IgD-negative memory B cell (primary cell): ENCODE results near the gene GBA2. TPM values are rescaled to one million over a fixed set of nuclear protein-coding genes. Genes with fewer than 3 reads are reported as not detected.

ENCODE experiments used
- H3K27ac Mint-ChIP-seq, 3 donors: one replicate each; pipeline ENCODE4 v1.8.0; 2020 to 2022; ENCODE audit warnings: mild to moderate bottlenecking in 3 of 3, mixed read lengths in 3 of 3, moderate library complexity in 1 of 3
- H3K27me3 Mint-ChIP-seq: one replicate; pipeline ENCODE4 v1.8.0; 2021; ENCODE audit warnings: mixed read lengths
- H3K36me3 Mint-ChIP-seq: one replicate; pipeline ENCODE4 v1.8.0; 2020; ENCODE audit warnings: mild to moderate bottlenecking, mixed read lengths
- H3K4me1 Mint-ChIP-seq, 3 donors: one replicate each; pipeline ENCODE4 v1.8.0; 2020 to 2022; ENCODE audit warnings: mixed read lengths in 3 of 3, mild to moderate bottlenecking in 1 of 3
- H3K4me3 Mint-ChIP-seq, 4 donors: one replicate each; pipeline ENCODE4 v1.8.0; 2020 to 2022; ENCODE audit warnings: mild to moderate bottlenecking in 4 of 4, mixed read lengths in 4 of 4, moderate library complexity in 3 of 4
- H3K9me3 Mint-ChIP-seq, 3 donors: one replicate each; pipeline ENCODE4 v1.8.0; 2020 to 2021; ENCODE audit warnings: mixed read lengths in 3 of 3, mild to moderate bottlenecking in 1 of 3
- polyA plus RNA-seq: library from polyadenylated mRNA; unstranded; fragments of 300-500 nt; fragmentation: Illumina TruSeq; gene quantifications from one replicate; pipeline ENCODE4 v1.2.3, GENCODE V29; 2021

Gene GBA2
- polyA plus RNA-seq, 1 donor from 2014 or later: 34.6 TPM

GRCh38 chr9:35708146-35708545, 40.9 kb downstream of the GBA2 start:
- H3K9me3 Mint-ChIP-seq: no peaks in the 10 kb centered on the region
- H3K4me1 Mint-ChIP-seq: peaks cover 0 to 4% (median 0%) of the 10 kb centered on the region in 3 donors
- no peak overlapping the region for H3K4me3 Mint-ChIP-seq
- H3K36me3 Mint-ChIP-seq: peaks cover 3% of the 10 kb centered on the region
- H3K27ac Mint-ChIP-seq: peak overlapping the region in 1 of 3 donors; percentile 88
- H3K27me3 Mint-ChIP-seq: no peaks in the 10 kb centered on the region

- Mint-ChIP-seq H3K9me3 (no peaks in the 10 kb centered on the region), H3K27ac (no peak overlapping the region), H3K4me1 (peaks cover 0 to 4% (median 0%) of the 10 kb centered on the region in 3 donors), H3K36me3 (peaks cover 3% of the 10 kb centered on the region), H3K4me3 (no peak overlapping the region), H3K27me3 (no peaks in the 10 kb centered on the region)
These were observed 42.1 kb downstream of the GBA2 start for GRCh38 chr9:35706951-35707350.

- Mint-ChIP-seq H3K4me3 (no peak overlapping the region), H3K4me1 (peaks cover 0 to 4% (median 0%) of the 10 kb centered on the region in 3 donors), H3K27me3 (no peaks in the 10 kb centered on the region), H3K9me3 (no peaks in the 10 kb centered on the region), H3K36me3 (peaks cover 3% of the 10 kb centered on the region), H3K27ac (no peak overlapping the region)
These were observed 43.1 kb downstream of the GBA2 start for GRCh38 chr9:35705836-35706430.

GRCh38 chr9:35705372-35705771, 43.7 kb downstream of the GBA2 start:
- no peaks in the 10 kb centered on the region for H3K9me3 Mint-ChIP-seq
- no peak overlapping the region for H3K27ac Mint-ChIP-seq
- no peaks in the 10 kb centered on the region for H3K27me3 Mint-ChIP-seq
- no peak overlapping the region for H3K4me3 Mint-ChIP-seq
- peaks cover 0 to 4% (median 0%) of the 10 kb centered on the region in 3 donors for H3K4me1 Mint-ChIP-seq
- peaks cover 3% of the 10 kb centered on the region for H3K36me3 Mint-ChIP-seq

GRCh38 chr9:35703906-35704672, 44.9 kb downstream of the GBA2 start:
- Mint-ChIP-seq H3K9me3 (no peaks in the 10 kb centered on the region), H3K27ac (no peak overlapping the region), H3K4me1 (peaks cover 0 to 4% (median 0%) of the 10 kb centered on the region in 3 donors), H3K4me3 (no peak overlapping the region), H3K36me3 (peaks cover 3% of the 10 kb centered on the region), H3K27me3 (no peaks in the 10 kb centered on the region)

GRCh38 chr9:35702696-35703095, 46.3 kb downstream of the GBA2 start:
- H3K27me3 Mint-ChIP-seq: no peaks in the 10 kb centered on the region
- H3K4me1 Mint-ChIP-seq: peaks cover 0 to 4% (median 0%) of the 10 kb centered on the region in 3 donors

GRCh38 chr9:35700942-35701341, 48.1 kb downstream of the GBA2 start:
- Mint-ChIP-seq H3K36me3 (peaks cover 1% of the 10 kb centered on the region), H3K4me1 (peaks cover 6% of the 10 kb centered on the region in 3 donors), H3K4me3 (no peak overlapping the region), H3K27ac (no peak overlapping the region), H3K27me3 (no peaks in the 10 kb centered on the region), H3K9me3 (no peaks in the 10 kb centered on the region)

More at GRCh38 chr9:35702696-35703095, 46.3 kb downstream of the GBA2 start:
- Mint-ChIP-seq H3K27ac (peak overlapping the region in 1 of 3 donors; percentile 54), H3K36me3 (peaks cover 1% of the 10 kb centered on the region), H3K4me3 (no peak overlapping the region), H3K9me3 (no peaks in the 10 kb centered on the region)

- no peak overlapping the region for H3K4me3 Mint-ChIP-seq
- no peak overlapping the region for H3K27ac Mint-ChIP-seq
- peaks cover 1% of the 10 kb centered on the region for H3K36me3 Mint-ChIP-seq
- no peaks in the 10 kb centered on the region for H3K27me3 Mint-ChIP-seq
- peaks cover 6% of the 10 kb centered on the region in 3 donors for H3K4me1 Mint-ChIP-seq
- no peaks in the 10 kb centered on the region for H3K9me3 Mint-ChIP-seq
These were observed 49.0 kb downstream of the GBA2 start for GRCh38 chr9:35700031-35700430.

- Mint-ChIP-seq H3K27me3 (no peaks in the 10 kb centered on the region), H3K36me3 (no peaks in the 10 kb centered on the region), H3K4me3 (no peak overlapping the region), H3K9me3 (no peaks in the 10 kb centered on the region), H3K4me1 (peaks cover 4 to 8% (median 6%) of the 10 kb centered on the region in 3 donors), H3K27ac (peak overlapping the region in 1 of 3 donors; percentile 82)
These were observed 50.8 kb downstream of the GBA2 start for GRCh38 chr9:35698231-35698630.

- Mint-ChIP-seq H3K9me3 (no peaks in the 10 kb centered on the region), H3K4me3 (no peak overlapping the region), H3K27me3 (no peaks in the 10 kb centered on the region), H3K4me1 (peaks cover 4 to 8% (median 6%) of the 10 kb centered on the region in 3 donors), H3K36me3 (no peaks in the 10 kb centered on the region), H3K27ac (peak overlapping the region in 1 of 3 donors; percentile 85)
These were observed 51.5 kb downstream of the GBA2 start for GRCh38 chr9:35697486-35697885.

- Mint-ChIP-seq H3K36me3 (no peaks in the 10 kb centered on the region), H3K27ac (peak overlapping the region in 2 of 3 donors; percentile 46 to 85), H3K4me1 (peaks cover 5 to 10% (median 6%) of the 10 kb centered on the region in 3 donors), H3K27me3 (no peaks in the 10 kb centered on the region), H3K4me3 (peak overlapping the region in 1 of 4 donors; percentile 5), H3K9me3 (no peaks in the 10 kb centered on the region)
These were observed 52.4 kb downstream of the GBA2 start for GRCh38 chr9:35696520-35697215.

- no peaks in the 10 kb centered on the region for H3K27me3 Mint-ChIP-seq
- no peak overlapping the region for H3K4me3 Mint-ChIP-seq
- H3K9me3 Mint-ChIP-seq: no peaks in the 10 kb centered on the region
- peaks cover 6 to 12% (median 6%) of the 10 kb centered on the region in 3 donors for H3K4me1 Mint-ChIP-seq
- no peak overlapping the region for H3K27ac Mint-ChIP-seq
- H3K36me3 Mint-ChIP-seq: no peaks in the 10 kb centered on the region
These were observed 53.1 kb downstream of the GBA2 start for GRCh38 chr9:35695943-35696401.

- H3K9me3 Mint-ChIP-seq: no peaks in the 10 kb centered on the region
- peaks cover 6 to 12% (median 9%) of the 10 kb centered on the region in 3 donors for H3K4me1 Mint-ChIP-seq
- H3K4me3 Mint-ChIP-seq: peak overlapping the region; percentile 57 to 92 (median 87)
- H3K27ac Mint-ChIP-seq: peak overlapping the region in 2 of 3 donors; percentile 65 to 74
- no peaks in the 10 kb centered on the region for H3K36me3 Mint-ChIP-seq
- no peaks in the 10 kb centered on the region for H3K27me3 Mint-ChIP-seq
These were observed 57.2 kb downstream of the GBA2 start for GRCh38 chr9:35691757-35692301.

- peaks cover under 1 to 6% (median 6%) of the 10 kb centered on the region in 3 donors for H3K4me1 Mint-ChIP-seq
- peak overlapping the region; percentile 83 to 92 (median 92) for H3K4me3 Mint-ChIP-seq
- H3K9me3 Mint-ChIP-seq: no peaks in the 10 kb centered on the region
- peak overlapping the region in 1 of 3 donors; percentile 65 for H3K27ac Mint-ChIP-seq
- no peaks in the 10 kb centered on the region for H3K27me3 Mint-ChIP-seq
- H3K36me3 Mint-ChIP-seq: no peaks in the 10 kb centered on the region
These were observed 57.7 kb downstream of the GBA2 start for GRCh38 chr9:35691334-35691650.
